HG03103 (cell line): ENCODE results near the gene KCNAB3.
A peak's percentile ranks its signal among the peaks of the same experiment; 100 is the strongest.

Source experiments
- ATAC-seq: cut with Tn5 transposase; IDR thresholded peaks from one replicate; pipeline ENCODE4 v1.9.1; 2021; ENCODE audit warnings: low read depth; ENCODE audit not compliant: unreplicated experiment

Gene KCNAB3

DNA sequence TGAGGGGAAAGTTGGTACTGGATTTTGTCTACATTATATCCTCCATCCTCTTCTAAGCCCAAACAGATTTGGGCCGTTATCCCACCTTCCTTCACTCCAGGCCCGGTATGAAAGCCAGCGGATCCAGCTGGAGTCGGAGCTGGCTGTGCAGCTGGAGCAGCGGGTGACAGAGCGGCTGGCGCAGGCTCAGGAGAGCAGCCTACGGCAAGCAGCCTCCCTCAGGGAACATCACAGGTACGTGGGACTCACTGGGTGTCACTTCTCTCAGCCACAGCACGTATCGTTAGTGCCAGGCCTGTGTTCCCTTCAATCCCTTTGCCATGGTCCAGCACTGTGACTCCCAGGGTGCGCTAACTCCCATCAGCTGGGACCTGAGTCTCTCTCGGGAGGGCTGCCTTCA is 13.6 kb upstream of the KCNAB3 start:
- no peak for ATAC-seq

DNA sequence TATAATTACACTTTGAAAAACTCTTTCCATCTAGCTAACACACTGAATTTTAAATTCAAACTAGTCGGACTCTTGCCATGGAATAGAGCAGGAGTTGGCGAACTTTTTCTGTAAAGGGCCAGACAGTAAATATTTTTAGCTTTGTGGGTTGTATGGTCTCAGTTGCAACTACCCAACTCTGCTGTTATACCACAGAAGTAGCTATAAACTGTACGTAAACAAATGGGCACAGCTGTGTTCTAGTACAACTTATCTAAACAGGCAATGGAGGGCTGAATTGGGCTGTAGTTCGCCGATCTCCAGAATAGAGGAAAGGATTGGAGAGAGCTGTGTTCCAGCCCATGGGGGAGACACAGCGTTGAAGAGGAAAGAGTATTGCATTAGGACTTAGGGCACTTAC is 11.1 kb upstream of the KCNAB3 start:
- ATAC-seq, result no peak

DNA sequence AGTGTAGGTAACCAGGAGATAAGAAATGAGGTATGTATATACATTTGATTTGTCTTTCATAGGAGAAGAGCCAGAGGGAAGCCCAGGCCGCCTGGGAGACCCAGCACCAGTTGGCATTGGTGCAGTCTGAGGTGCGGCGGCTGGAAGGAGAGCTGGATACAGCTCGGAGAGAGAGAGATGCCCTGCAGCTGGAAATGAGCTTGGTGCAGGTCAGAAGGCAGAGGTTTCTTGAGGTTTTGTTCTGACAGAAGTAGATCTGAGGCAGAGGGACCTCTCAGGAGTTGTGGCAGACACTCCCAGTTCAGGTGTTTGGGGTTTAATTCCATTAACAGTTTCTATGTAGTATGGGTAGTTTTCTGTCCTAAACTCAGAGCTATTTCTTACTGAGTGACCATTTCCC is 10.4 kb upstream of the KCNAB3 start:
- ATAC-seq, result no peak

DNA sequence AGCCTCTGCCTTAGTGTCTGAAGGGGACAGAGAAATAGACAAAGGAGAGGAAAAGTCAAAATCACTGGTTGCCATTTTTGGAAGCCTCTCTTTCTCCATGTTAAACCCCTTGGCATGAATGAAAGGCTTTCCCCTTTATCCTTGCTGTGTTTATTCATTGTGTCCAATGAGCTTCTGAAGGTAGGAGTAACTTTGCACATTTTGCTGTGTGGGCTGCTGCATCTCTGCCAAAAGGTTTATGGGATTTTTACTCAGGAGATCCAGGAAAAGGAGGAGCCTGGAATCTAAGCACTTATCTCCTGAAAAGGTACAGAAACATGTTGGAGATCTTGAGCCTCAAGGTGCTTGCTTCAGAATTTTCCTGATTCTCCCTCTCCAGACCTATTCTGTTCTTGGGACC is 6.2 kb upstream of the KCNAB3 start:
- ATAC-seq, result no peak

DNA sequence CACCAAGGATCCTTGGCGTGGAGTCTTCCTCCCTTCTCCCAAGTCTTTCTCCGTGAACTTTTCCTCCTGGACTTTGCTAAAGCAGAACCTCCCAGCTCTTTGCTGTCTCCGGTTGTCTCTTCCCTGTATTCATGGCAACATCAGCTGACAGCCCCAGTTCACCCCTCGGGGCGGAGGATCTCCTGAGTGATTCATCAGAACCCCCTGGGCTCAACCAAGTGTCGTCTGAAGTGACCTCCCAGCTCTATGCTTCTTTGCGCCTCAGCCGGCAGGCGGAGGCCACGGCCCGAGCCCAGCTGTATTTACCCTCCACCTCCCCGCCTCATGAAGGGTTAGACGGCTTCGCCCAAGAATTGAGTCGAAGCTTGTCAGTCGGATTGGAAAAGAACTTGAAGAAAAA is 3.3 kb upstream of the KCNAB3 start:
- ATAC-seq, result no peak

DNA sequence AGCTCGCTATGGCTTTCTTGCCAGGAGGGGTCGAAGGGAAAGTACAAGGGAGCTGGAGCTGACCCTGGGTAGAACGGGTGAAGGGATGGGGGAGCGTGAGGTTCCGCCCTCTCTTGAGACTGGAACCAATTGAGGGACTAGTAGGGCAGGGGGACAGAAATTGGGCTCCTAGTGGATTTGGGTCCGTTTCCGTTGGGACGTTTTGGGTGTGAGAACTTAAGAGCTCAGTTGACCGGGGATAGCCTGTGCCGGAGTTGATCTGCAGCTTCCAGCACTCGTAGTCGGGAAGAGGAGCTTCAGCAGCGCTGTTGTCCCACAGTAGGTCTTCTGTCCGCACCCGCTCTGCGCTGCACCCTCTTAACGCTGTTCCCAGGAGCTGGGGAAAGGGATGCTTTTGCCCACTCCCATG is 2.8 kb upstream of the KCNAB3 start:
- no peak for ATAC-seq

DNA sequence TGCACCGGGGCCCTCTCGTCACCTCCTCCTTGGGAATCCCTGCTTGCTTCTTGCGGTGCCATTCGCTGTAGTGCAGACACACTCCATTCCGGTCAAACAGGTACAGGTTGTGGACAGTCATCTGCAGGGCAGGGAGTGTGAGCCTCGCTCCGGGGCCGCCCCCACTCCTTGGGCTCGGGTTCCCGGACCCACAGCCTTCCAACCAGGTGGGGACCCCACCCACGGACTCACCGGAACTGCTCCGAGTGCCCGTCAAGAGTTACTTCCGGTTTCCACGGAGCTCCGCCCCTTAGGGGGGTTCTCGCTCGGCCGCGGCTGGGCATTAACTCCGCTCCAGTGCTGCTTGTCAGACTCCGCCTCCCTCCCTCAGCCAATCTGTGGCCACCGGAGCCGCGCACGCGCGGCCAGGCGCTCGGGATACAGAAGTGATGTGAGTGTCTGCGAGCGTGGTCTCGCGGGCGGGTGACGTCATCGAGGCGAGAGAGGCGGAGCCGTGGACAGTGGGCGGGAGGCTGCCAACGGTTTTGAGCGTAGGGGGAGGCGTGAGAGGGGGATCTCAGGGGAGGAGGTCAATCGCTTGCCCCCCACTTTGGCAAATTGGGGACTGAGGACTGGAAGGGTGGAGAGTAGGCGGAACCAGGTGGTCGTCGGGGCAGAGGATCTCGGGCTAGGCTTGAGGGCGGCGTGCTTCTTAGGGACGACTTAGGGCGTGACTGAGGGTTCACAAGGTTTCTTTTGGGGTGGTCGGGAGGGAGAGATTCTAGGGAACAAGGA is 2.2 kb upstream of the KCNAB3 start, which contains the start of the genes CNTROB and TRAPPC1:
TSS of gene CNTROB (plus strand) at position 498 of the 774 bp plus-strand sequence. CDS start 874 bp downstream, outside the sequence.
TSS of gene TRAPPC1 (minus strand) at position 238 of the 774 bp plus-strand sequence. CDS start at position 121, 117 bp downstream.
- ATAC-seq, result peak; percentile 92

DNA sequence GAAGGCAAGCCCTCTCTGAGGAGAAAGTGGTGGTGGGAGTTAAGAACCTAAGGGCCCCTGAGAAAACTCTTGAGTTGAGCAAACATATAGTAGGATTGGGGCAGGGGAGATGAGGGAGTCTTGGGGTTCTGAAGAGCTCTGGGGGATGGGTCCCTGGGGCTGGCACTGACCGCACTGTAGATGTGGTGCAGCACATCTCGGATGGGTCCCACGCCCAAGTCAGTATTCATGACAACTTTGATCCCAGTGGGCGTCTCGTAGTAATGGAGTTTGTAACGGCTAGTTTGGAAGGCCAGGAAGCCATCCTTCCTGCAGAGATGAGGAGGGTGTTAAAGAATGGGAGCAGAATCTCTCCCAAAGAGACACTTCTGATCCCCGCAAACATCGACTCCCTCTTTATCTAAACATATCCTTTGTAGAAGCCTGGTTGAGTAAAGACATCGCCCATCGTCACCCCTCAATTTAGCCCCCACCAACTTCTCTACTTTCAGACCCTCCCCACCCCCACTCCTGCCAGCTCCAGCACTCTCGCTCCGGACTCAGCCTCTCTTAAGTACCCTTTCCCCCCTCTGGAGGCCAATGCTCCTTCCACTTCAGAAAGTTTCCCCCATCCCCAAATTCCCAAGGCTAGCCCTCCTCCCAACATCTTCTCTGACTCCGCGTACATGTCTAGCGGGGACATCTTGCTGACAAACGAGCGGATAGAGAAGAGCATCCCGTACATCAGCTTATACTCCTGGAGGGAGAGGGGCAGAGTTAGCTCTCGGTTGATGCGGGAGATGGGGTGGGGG is 1.4 kb upstream of the KCNAB3 start:
- ATAC-seq, result no peak

DNA sequence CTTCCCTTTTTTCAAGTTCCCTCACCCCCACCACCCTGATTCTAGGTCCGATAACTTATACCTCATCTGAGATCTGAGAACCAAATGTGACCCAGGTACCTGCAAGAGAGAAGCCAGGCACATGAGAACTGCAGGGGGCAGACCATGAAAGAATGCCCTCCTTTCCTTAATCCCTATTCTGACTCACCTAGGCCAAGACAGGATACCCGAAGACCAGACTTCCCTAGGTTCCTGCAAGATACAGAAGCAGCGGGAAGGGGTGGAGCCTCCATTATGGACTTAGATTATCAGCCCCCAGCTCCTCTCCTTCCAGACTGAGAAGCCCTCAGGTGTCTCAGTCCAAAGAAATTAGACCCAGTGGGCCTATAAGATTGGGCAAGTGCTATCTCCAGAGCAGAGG is 2.1 kb downstream of the KCNAB3 start:
- ATAC-seq, result no peak

DNA sequence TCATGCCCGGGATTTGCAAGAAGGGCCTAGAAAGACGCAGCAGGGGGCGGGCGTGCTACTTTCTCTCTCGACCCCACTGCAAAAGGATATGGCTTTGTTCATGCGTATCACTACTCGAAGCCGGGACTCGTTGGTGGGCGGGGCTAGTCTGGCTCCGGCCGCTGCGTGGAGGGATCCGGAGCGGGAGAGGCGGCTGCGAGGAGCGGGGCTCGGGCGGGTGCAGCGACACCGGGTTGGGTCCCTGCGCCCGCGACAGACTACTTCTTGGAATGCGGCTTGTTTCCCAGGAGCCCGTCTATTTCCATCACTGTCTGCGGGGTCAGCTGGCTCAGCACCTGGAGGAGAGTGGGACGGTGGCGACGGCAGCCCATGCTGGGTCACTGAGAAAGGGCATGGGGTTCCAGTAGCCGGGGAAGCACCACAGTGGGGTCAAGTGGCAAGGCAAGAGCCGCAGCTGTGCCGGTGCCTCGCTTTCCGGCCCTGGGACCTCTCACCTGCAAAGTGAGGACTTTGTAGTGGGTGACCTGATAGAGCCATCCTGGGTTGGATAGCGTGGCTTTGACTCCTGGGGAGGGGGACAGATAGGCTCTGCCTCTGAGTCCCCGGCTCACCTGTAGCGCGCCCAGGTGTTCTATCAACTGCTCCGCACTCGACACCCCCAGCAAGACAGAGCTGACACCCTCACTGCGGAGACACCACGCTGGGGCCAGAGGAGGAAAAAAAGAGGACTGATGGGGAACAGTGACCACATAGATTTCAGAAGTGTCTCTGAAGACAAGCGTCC is 6.6 kb downstream of the KCNAB3 start:
- ATAC-seq, result no peak

DNA sequence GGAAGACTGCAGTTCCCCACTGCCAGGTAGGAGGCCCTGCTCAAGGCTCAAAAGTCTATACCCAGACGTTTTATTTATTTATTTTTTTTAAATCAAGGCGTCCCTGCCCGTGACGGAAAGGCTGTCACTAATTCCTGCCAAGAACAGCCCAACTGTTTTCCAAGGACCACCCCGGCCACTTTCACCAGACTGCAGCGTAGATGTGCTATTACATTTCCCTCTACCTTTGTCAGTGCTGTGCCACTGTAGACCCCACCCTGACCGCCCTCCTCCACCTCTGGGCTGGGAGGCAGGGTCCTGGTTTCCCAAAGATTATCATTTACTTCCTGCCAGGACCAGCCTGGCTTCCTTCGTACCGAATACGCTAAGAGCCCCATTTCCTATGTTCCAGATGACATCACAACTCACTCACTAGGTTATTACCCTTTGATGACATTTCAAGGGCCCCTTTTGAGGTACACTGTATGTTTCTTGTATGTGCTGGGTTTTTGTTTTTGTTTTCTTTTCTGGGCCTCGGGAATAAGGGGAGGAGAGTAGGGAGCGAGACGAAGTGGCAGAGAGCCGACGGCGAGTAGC is 7.3 kb downstream of the KCNAB3 start:
- no peak for ATAC-seq

DNA sequence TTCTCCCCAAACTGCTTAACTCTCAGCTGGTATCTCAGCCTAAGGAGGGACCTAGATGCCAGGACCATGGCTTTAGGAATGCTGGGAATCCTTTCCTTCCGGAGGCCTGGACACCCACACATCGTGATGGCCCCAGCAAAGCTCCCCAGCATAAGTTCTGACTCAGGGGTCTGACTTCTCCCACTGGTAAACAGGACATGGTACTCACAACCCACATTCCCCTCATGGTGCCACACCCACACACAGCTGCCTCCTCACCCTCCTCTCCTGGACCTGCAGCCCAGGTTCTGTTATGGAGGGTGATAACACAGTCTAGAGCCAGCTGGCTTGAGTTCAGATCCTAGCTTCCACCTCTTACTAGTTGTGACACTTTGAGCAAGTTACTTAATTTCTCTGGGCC is 12.8 kb downstream of the KCNAB3 start:
- ATAC-seq, result no peak

DNA sequence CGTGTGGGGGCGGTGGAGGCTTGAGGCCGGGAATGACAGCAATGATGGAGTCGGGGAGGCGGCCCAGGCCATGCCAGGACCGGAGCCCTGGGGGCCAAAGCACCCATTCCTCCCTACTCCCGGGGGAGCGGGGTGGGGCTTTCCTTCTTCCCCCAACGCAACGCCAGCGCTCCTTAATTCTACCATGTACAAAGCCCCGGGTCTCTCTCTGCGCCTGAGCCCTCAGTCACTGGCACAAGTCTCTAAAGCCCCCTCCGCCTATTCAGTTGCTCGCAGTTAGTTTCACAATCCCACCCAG is 13.3 kb downstream of the KCNAB3 start:
- no peak for ATAC-seq

DNA sequence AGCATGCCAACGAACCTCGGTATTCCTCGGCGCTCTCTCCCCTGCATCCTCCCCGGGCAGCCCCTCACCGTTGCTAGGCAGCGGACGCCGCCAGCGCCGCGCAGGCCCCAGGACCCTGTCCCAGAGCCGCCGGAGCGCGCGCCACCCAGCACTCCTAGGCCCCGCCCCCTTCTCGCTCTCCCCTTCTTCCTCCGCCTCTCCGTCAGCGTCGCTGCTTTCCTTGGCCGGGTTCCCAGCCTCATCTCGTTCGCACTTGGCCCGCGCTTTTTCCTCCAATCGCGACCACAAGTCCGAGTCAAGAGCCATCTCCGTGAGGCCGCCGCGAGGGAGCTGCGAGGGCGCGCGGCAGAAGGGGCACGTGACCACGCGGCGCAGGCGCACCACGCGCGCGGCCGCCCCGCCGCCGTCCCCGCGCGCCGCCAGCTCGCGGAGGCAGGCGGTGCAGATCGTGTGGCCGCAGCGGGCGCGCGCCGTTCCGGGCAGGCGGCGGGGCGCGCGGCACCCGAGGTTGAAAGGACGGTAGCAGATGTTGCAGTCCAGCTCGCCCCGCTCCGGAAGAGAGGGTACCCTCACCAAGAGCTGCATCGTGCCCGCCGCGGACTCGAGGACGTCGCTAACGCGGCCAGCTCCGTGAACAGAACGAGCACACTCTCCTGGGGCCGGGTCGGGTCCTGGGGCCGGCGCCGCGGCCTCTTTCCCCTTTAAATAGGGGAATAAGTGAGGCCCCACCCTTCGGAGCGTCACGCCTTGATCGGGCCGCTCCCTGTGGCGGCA is 13.9 kb downstream of the KCNAB3 start, which contains the start of gene RNF227:
TSS of gene RNF227 (minus strand) at position 679 of the 774 bp plus-strand sequence. CDS start at position 585, 94 bp downstream.
- peak; percentile 59 for ATAC-seq

DNA sequence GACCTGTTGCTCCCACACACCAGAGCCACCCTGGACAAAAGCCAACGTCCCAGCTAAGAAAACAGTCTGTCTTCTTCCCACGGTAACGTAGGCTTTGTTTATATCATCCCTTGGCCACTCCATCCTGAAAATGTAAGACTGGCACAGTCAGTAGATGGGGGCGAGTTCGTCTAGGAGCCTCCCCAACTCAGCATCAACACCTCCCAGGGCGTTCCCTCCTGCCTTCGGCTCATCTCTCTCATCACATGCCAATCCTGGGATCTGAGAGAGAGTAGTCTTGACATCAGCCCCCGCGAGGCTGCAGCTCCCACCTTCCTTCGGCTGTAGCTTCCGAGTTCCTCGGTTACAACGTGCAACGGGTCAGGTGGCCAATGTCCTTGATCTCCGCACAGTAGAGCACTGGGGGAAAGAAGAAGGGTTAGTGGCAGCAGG is 14.5 kb downstream of the KCNAB3 start:
- no peak for ATAC-seq

DNA sequence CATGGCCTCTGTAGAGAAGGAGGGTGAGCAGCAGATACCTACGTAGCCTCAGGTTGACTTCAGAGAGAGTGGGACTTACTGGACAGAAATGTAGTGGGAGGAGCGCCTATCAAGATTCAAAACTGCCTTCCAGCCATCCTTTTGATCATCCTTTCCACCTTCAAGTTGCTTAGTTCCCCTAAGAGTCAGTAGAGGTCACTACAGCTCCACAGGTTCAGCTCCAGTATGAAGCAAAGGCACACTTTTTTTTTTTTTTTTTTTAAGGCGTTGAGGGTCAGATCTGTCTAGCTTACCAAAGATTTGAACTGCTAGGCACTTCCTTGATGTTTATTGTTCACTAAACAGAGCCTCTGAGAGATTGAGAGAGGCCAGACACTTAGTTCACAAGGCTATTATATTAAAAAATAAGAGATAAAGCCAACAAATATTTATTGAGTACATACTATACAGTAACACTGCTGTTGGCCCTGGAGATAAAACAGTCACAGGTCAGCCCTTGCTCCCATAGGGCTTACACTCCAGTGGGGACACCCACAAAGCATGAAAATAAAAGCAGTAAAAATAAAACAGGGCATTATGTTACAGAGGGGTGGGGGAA is 16.6 kb downstream of the KCNAB3 start:
- no peak for ATAC-seq

DNA sequence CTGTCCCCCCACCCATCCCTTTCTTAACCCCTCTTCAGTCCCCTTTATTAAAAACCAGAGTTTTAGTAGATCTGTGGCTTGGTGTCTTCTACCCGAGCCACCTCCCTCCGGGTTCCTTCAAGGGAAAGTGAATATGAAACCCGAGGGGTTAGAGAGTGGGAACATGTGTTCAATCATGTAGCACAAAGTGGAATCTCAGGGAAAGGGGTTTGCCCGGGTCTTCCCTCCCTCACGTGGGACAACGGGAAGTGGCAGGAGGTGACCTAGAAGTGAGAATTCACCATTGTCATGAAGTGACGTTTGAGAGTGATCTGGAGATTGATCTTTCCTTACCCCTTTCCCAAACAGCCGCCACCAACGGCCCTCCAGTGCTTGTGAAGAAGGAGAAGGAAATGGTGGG is 18.5 kb downstream of the KCNAB3 start:
- no peak for ATAC-seq

DNA sequence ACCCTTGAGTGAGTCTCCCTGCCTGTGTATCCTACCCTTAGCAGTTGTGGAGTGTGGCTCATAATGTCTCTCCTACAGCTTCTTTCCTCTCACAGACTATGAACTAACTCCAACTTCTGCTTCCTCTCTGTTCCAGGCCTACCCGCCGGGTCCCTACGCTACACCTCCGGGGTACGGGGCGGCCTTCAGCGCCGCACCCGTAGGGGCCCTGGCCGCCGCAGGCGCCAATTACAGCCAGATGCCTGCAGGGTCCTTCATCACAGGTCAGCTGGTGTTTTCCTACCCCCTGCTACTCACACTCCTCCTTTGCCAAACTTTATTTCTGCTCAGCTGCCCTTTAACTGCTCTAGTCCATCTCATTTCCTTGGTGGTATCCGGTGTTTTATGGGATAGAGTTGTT is 18.9 kb downstream of the KCNAB3 start:
- ATAC-seq, result no peak

DNA sequence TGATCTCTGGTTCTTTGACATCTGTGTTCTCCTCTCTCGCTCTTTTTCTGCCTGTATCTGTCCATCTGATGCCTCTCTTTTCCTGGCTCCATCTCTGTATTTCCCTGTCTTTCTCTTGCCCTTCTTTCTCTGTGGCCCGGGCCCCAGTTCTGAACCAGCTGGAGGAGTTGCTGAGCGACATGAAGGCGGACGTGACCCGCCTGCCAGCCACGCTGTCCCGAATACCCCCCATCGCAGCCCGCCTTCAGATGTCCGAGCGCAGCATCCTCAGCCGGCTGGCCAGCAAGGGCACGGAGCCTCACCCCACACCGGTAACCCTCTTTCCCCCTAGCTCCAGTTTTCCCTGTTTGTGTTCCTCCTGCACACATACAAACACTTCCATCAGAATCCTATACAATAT is 19.4 kb downstream of the KCNAB3 start:
- ATAC-seq, result no peak

DNA sequence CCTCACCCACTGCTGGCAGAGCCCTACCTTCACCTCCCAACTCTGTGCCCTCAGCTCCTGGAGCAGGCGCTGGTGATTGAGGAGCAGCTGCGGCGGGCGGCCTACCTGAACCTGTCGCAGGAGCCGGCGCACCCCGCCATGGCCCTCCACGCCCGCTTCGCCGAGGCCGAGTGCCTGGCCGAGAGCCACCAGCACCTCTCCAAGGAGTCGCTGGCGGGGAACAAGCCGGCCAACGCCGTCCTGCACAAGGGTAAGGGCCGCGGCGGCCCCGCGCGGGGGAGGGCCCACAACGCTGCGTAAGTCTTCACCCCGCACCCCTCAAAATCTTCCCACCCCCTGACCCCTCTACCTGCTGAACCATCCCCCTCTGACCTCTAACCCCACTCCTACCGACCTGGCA is 20.6 kb downstream of the KCNAB3 start:
- ATAC-seq, result no peak
